Posterior cingulate gyrus (tissue), 11 donors: ENCODE measurements around the gene HS1BP3.

Experiments
- DNase-seq, 10 donors: peaks; one replicate each; pipeline versions ENCODE4 v3.0.0 to v3.0.0-alpha.2; 2020 to 2021; ENCODE audit warnings: mixed read lengths in 3 of 10
- intact Hi-C: fragments of 100-400 bp; cut with DNase I; formaldehyde crosslinking; loops from one replicate; pipeline ENCODE4 v1.15.1; 2023

HS1BP3 gene

DNA sequence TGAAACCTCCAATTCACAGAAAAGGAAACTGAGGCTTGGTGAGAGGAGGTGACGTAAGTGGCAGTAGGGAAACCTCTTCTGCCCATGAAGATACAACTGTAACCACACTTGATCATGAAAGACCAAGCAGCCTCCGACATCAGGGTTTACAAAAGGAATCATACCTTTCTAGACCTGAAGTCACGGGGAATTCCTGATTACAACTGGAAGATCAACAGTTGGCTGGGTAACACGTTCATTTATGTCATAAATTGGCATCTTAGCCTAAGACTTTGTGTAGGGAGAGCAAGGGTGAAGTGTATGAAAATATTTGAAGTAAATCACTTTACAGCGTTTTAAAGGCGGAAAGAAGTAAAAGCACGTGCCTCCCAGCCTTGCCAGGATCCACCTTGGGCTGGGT, 922 bp downstream of the HS1BP3 start:
- intact Hi-C loops = no loop called here
- no peak for DNase-seq

DNA sequence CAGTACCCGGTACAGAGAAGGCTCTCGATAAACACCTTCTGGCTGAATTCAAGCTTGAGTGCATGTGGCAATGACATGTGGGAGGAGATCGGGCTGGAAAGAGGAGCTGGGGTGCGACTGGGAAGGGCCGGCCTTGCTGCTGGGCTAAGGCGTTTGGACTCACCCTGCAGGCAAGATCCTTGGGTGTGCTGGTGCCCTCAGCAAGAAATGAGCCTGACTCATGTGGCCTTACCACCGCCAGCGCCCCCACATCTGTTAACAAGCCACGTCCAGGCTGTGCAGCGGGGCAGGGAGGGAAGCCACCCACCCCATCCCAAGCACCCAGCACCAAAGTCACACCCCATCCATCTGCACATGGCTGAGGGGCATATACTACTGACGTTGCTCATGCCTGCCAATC, 1.3 kb downstream of the HS1BP3 start:
- DNase-seq = peak in 3 of 10 donors; percentile 74 to 79 (median 76)
- intact Hi-C loops = no loop called here

DNA sequence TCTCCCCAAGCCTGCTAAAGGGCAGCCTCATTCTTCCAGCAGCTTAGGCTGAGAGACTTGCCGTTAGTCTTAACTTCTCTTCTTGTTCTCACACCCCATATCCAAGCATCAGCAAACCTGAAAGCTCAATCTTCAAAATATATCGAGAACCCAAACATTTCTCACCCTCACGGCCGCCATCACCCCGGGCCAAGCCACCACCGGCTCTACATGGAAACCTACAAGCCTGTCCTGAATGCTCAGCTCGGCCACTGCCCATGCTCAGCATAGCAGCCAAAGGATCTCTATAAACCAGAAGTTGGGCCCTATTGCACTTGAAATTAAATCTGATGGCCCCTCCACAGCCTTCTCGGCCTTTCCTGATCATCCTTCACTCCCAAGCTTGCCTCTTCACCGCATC, 2.1 kb downstream of the HS1BP3 start:
- intact Hi-C loops = no loop called here
- peak in 4 of 10 donors; percentile 5 to 67 (median 47) for DNase-seq

DNA sequence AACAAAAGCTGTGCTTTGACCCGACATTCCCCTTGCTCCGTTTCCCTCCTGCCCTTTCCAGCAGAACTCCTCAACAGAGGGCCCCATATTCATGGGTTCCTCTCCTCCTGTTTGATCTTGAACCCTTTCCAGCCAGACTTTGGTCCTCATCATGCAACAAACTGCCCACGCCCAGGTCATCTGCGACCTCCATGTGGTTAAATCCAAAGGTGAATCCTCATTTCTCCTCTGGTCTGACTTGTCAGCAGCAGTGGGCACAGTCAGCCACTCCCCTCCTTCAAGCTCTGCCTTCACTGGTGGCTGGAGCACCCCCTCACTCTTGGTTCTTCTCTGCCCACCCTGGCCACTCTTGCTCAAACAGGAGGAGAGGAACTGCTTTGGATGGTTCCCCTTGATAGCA, 2.7 kb downstream of the HS1BP3 start:
- intact Hi-C loops = no loop called here
- DNase-seq = peak in 4 of 10 donors; percentile 0 to 23 (median 20)

DNA sequence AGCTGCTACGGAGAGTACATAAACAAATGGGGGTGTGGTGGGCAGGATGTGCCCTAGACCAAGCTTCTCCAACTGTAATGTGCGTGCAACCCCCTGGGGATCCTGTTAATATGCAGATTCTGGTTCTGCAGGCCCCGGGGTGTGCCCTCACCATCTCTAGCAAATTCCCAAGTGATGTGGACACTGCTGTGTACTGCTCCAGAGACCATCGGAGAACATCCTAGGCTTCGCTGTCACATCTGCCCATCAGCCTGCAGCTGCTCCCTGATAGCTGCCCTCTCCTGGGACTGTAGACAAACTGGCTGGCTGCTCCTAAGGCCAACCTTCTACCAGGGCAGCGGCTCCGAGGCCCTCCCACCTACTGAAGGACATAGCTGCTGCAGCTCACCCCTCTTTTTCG, 3.2 kb downstream of the HS1BP3 start:
- intact Hi-C loops = no loop called here

DNA sequence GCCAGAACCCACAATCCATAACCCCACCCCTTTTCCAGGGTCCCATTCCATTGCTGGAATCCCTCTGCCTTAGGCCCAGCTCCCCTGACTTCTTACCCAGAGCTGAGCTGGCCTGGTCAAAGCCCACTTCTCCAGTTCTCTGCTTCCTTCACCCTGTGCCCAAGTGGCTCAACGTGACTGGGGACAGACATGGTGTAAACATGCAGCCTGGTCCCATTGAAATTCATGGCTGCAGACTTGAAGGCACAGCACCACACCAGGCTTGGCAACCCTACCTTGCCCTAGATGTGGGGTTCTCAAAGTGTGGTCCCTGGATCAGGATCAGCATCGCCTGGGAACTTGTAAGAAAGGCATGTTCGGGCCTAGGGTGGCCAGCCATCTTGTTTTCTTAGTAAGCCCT, 3.7 kb downstream of the HS1BP3 start:
- DNase-seq = peak in 2 of 10 donors; percentile 20 to 55
- intact Hi-C loops = no loop called here

More for the DNA sequence above, 3.2 kb downstream of the HS1BP3 start:
- peak in 2 of 10 donors; percentile 29 to 61 for DNase-seq

DNA sequence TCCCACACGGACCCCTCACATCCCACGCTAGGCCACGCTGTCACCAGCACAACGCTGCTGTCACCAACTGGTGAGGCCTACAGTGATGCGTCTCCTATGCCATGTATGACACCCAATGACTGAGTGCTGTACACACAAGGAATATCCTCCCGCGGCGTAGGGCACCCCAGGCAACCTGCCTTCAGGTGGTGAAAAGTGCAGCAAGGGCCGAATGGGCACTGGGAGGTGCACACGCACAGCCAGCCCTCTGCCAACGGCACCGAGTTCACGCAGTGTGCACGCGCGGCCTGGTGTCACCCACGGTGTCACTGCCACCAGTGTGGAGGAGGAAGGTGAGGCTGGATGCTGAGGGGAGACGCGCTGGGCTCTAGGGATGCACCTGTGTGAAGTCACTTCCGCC, 4.5 kb downstream of the HS1BP3 start:
- peak in 2 of 10 donors; percentile 54 to 73 for DNase-seq
- intact Hi-C loops = no loop called here

DNA sequence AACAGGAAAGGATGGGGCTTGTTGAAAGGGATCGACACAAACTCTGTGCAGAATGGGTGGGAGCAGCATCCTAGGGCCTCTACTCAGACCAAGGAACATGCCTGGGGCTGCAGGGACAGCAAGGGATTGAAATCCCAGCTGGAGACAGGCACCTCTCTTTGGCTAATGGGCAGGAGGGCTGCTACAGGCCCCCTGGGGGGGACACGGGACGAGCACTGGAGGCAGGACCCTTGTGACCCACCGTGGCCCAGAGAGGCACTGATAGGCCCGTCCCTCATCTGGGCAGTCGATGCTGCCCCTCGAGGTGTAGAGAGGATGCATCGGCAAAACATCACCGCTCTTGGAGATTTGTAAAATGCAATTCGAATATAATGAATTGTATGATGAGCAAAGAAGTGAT, 5.1 kb downstream of the HS1BP3 start:
- intact Hi-C loops = no loop called here
- DNase-seq = peak in 1 of 10 donors; percentile 49

DNA sequence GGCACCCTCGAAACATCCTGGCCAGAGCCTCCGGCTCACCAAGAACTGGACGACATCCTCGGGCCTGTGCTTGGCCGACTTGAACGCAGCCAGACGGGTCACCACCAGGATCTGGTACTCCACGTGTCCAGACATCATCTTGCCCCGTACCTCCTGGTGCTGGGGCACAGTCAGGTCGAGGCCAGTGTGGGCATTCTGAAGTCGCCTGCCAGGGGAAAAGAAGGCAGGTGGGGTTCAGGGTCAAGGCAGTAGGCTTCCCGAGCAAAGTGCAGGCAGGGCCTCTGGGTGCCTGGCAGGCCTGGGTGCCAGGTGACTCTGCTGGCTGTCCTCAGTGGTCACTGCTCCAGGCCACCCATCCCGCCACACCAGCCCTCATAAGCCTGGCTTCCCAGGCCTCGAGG, 5.6 kb downstream of the HS1BP3 start:
- intact Hi-C loops = no loop called here
- peak in 2 of 10 donors; percentile 57 to 72 for DNase-seq

DNA sequence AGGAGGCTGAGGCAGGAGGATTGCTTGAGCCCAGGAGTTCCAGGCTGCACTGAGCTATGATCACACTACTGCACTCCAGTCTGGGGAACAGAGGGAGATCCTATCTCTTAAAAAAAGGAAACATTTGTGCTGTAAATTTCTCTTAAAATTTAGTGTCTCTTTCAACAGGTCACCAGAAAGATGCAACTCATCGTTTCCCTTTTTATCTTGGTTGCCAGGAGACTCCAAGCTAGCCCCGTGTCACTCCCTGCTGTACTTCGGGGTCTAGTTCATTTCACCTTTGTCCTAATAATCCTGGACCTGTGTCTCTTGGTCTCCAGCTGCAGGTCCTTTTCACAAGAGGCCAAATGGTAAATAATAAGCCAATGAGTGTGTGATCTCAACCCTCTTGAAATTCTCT, 7.1 kb downstream of the HS1BP3 start:
- intact Hi-C loops = loop anchor here (2.0 to 5.0 kb wide), 2 partner anchors 201 to 267 kb away; no protein-coding TSS in a partner anchor
- peak in 1 of 10 donors; percentile 6 for DNase-seq

DNA sequence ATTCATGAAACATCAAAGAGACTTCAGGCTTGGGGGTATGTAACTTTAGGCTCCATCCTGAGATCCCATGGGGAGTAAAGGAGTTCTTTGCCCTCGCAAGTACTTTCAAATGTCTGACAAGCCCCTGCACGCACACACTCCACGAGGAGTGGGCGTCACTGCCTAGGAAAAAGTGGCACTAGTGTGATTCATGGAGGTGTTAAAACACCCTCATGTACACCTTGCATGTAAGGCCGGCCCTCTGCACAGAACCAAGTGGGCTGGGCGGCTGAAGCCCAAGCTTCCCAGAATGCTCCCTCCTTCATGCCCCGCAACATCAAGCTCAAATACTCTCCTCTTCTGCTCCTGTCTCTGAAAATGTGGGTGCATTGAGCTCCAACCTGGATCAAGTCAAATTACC, 7.8 kb downstream of the HS1BP3 start:
- peak in 2 of 10 donors; percentile 70 to 77 for DNase-seq
- intact Hi-C loops = loop anchor here (2.0 to 5.0 kb wide), 2 partner anchors 200 to 266 kb away; no protein-coding TSS in a partner anchor

DNA sequence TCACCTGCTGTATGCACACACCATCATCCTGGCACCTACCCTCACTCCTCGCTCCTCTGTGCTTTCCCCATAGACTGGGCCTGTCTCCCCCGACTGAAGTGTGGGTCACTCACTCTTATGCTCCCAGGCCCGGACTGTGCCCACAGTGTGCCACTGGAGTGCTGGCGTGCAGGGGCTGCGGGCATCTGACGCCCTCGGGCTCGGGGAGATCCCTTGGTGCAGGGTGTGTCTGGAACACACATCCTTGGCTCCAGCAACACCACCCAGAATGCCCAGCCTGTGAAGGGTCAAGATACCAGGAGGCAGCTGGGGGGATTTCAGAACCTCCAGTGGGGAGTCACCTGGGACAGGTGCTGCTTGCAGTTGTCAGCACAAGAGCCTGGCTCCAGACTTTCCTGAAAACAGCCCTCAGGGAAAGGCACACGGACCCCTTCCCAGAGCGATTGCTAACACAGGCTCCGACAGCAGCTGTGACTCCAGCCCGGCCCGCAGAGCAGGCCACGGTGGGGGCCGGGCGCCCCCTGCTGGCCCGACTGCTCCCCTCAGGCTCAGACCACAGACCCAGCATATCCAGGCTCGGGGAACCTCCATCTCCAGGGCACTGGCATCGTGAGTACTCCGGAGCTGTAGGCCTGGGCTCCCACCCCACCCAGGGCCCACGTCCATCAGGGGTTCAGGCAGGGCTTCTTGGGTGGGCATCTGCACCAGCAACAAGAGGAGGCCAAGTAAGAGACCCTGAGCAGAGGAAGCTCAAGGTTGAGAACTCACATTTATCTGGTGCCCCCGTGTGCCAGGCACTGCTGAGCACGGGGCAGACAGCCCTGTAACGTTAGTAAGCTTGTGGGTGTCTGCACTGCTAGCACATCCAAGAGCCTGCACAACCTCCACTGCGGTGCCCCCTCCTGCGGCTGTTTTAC, 8.6 kb downstream of the HS1BP3 start:
- intact Hi-C loops = loop anchor here (2.0 to 5.0 kb wide), 2 partner anchors 200 to 265 kb away; no protein-coding TSS in a partner anchor
- peak; percentile 71 to 97 (median 84) for DNase-seq

DNA sequence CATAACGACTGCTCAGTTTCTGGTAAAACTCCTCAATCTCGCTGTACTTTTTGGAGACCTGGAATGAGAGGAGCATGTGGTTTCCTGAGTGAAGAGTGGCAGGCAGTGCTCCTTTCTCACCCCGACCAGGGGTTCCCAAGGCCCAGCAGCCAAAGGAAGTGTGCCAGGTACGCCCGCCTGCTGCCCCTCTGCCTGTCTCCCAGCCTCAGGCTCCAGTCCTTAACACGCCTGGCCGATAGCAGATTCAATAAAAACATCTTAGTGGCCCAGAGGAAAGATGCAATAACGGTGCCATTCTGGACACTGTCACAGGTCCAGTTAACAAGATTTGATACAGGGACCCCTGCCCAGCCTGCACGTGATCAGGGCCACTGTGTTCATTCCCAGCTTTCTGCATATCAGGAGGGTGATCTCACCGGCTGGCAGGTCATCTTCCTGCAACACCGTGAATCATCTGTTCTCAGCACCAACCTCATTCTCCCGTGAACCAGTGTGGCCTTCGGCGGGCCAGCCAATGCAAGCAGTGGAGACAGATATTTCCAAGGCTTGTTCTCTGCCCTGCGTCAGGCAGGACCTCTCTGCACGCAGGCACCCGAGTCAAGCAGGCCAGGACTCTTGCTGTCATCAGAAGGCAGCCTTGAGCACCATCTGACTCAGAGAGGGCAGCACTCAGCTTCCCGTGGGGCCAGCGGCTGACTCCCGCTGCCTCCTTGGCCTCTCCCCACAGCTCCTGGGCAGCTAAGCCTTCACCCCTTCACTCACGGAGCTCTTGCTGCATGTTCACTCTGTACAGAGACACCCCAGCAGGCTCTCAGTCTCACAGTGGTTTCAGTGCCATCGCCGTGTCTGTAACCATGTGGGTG, 9.5 kb downstream of the HS1BP3 start:
- intact Hi-C loops = loop anchor here (5.0 kb wide), 1 partner anchor 264 kb away; no protein-coding TSS in a partner anchor
- DNase-seq = peak in 3 of 10 donors; percentile 70 to 87 (median 82)

DNA sequence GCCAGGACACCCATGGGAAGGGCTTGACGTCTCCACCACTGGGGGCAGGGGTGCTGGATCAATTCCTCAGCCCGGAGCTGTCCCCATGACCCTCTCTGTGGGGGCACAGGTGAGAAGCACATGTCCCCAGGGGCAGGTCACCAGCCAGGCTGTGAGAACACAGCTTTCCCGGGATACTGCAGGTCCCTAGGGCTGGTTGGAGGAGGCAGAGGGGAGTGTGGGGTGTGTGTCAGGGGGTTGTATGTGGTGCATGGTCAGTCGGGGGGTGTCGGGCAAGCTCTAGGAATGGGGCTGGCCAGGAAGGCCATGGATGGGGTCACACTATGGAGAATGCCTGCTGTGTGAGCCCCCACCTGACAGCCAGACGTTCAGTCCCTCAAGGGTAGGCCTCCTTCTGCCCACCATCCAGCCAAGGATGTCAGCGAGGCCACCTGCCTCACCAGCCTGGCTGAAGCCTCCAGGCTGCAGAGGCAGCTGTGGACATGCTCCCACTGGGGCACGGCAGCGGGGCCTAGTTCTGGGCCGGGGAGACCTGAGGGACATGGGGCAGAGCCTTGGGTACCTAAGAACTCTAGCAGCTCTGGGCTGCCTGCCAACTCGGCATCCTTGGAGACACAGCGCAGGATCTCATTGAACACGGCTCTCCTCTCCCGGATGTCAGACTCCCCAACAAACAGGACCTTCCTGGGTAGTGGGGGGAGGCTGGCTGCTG, 10.3 kb downstream of the HS1BP3 start:
- intact Hi-C loops = loop anchor here (5.0 kb wide), 1 partner anchor 263 kb away; no protein-coding TSS in a partner anchor
- DNase-seq = peak in 4 of 10 donors; percentile 53 to 89 (median 84)

DNA sequence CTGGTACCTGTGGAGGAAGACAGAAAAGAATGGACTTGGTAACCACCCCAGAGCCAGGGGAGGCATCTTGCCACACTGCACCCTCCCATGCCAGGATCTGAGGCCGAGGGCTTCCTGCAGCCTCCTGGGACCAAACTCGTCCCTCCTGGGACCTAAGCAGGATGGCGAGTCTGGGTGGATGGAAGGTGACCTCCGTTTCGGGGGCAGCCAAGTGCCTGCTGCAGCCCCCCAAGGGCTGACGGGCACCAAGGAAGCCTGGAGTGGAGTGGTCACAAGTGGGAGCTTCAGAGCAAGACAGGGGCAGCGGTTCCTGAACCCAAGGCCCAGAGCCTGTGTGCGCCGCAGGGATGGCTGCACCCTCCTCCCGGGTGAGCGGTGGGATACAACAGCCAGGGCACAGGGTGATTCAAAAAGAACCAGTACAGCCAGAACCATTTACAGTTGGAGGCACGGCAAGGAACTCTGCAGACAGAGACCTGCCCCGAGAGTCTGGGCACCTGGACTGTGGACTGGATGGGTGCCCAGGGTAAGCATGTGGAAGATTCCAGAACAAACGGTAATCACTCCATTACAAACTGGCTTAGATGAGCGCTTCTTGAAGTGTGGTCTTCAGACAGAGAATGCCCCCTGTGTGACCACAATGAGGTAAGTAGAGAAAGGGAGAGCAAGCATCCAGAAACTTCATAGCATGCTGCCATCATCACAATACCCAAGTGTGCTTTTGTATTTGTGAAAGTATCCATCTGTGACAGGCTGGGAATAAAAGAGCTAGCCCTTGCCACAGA, 12.1 kb downstream of the HS1BP3 start:
- intact Hi-C loops = loop anchor here (5.0 kb wide), 1 partner anchor 57 kb away; no protein-coding TSS in a partner anchor
- peak in 1 of 10 donors; percentile 59 for DNase-seq

DNA sequence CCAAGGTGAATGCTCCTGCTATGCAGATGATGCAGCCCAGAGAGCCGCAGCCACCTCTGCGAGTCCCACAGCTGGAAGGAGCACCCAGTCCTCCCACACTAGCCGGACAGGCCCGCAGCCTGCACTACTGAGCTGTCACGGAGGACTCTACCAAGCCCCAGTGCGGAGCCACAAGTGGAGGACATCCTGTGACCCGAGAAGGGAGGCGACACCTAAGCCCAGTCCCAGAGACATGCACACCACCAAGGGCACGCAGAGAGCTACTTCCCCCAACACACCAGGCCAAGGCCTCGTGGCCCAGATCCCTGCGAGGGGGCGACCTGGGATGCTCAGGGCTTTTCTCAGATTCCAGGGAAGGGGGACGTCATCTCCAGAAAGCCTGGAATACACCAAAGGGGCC, 12.9 kb downstream of the HS1BP3 start:
- intact Hi-C loops = loop anchor here (5.0 kb wide), 1 partner anchor 56 kb away; no protein-coding TSS in a partner anchor

DNA sequence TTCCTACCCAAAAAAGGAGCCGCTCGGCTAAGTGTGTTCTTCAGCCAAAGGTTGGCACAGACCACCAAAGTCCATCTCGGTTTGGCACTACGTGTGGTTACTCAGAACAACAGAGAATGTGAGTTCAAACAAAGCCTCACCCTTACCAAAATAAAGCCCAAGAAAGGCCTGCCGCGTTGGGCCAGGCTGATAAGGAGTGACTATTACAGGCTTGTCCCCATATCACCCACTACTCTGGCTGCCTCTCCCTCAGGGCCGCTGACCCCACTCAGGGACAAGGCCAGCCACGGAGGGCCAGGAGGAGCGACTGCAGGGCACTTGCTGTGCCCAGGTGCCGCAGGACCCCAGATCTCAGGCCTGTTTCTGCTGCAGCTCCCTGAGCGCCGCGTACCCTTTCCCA, 13.8 kb downstream of the HS1BP3 start:
- peak in 3 of 10 donors; percentile 59 to 77 (median 67) for DNase-seq
- intact Hi-C loops = loop anchor here (5.0 kb wide), 1 partner anchor 55 kb away; no protein-coding TSS in a partner anchor

More for the DNA sequence above, 12.9 kb downstream of the HS1BP3 start:
- DNase-seq = peak in 3 of 10 donors; percentile 47 to 72 (median 66)

DNA sequence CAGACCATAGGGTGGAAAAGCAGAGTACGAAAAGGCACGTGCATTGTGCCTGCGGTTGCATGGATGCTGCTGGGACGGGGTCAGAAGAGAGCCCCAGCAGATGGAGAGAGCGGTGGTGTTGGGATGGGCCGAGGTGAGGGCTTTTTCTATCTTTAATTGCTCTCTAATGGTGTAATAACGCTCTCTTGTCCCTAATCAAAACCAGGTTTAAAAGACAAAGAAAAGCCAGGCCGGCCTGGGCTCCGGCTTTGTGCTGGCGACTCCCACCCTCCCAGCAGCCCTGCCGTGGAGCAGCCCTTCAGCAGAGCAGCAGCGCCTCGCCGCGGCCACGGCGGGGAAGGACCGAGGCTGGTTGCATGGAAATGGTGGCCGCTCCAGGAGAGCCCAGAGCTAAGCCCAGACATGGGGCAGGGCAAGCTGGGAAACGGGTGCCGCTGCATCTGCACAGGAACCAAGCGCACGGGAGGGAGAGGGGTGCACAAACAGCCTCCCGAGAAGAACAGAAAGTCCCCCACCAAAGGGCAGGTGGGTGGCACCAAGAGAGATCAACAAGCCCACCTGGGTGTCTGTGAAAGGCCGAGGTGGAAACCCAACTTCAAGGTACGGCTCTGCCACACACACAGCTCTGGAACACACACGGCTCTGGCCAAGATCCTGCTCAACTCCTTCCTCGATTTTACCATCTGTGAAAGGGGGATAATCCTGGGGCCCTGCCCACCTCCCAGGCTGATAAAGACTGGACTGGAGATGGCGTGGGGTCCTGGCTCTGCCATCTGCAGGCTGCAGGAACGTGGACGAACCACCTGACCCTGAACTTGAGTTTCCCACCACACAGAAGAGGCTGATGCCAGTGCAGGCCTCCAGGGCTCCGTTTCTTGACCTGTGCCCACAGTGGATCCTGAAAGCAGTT, 15.0 kb downstream of the HS1BP3 start:
- intact Hi-C loops = loop anchor here (1.0 to 5.0 kb wide), 2 partner anchors 54 to 193 kb away; no protein-coding TSS in a partner anchor
- peak; percentile 81 to 99 (median 92) for DNase-seq
